ENCODE results near the gene LIN7C.
A peak's percentile ranks its signal among the peaks of the same experiment; 100 is the strongest.
"Not testable (repeated sequence)": the region's sequence is repeated elsewhere in the genome, so short reads cannot be mapped to it uniquely, and the experiment has no call there.

LIN7C gene

DNA sequence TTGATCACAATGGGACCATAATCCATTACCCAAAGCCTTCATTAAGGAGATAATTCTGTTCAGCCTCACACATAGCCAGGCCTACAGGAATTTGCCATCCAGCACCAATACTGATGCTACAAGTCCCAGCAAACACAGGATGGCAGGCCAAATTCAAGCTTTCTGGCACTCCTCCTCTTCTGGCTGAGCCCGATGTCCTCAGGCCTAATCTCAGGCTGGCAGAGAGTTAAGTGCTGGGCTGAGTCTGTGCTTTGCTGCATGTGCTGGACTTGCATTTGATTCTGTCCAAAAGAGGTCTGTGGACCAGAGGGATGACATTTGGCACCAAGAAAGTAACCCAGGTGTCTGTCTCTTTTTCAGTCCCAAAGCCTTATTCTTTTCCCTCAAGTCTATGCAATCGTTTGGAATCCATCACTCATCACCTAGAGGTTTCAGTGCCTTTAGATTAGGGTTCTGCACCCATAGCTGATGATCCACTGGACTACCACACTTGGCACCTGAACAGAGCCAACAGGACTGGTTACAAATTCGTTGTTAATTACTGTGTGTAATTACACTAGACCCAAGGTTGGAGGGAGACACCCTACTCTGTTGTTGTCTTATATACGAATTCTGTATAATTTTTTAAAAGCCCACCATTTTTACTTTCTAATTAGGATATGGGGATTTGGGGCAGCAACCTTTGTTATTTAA lies 19.4 kb upstream of the LIN7C start:
- no peaks in the 10 kb centered on the region for H3K27me3 Mint-ChIP-seq
- no peak for DNase-seq (ENCODE audit: low spot score in 2 of 2)
- no peak overlapping the region for H3K4me3 Mint-ChIP-seq
- no peak for ATAC-seq (replicated peaks; ENCODE audit: extremely low read depth, poor library complexity, severe bottlenecking)
- no peak overlapping the region for H3K27ac Mint-ChIP-seq (ENCODE audit: low read depth)
- H3K4me1 Mint-ChIP-seq, result no peaks in the 10 kb centered on the region
- H3K36me3 Mint-ChIP-seq (ENCODE audit: insufficient read depth), result no peaks in the 10 kb centered on the region
- H3K9me3 Mint-ChIP-seq, result no peaks in the 10 kb centered on the region

DNA sequence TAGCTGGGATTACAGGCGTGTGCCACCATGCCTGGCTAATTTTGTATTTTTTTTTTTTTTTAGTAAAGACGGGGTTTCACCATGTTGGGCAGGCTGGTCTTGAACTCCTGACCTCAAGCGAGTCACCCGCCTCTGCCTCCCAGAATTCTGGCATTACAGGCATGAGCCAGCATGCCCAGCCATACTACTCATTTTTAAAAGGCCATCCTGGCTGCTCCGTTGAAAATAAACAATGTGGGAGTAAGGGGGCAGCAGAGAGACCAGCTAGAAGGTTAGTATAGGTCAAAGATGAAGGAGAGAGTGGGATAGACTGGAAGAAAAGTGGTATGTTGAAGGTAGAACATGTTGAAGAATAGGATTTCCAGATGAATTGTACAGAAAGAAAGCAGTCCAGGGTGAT lies 17.6 kb upstream of the LIN7C start:
- DNase-seq (ENCODE audit: low spot score in 2 of 2) (no peak), ATAC-seq (replicated peaks; ENCODE audit: extremely low read depth, poor library complexity, severe bottlenecking) (no peak)
- H3K4me3 Mint-ChIP-seq, result no peak overlapping the region
- H3K4me1 Mint-ChIP-seq, result no peaks in the 10 kb centered on the region
- H3K27me3 Mint-ChIP-seq, result peaks cover under 1% of the 10 kb centered on the region
- no peaks in the 10 kb centered on the region for H3K36me3 Mint-ChIP-seq (ENCODE audit: insufficient read depth)
- H3K27ac Mint-ChIP-seq (ENCODE audit: low read depth), result no peak overlapping the region
- H3K9me3 Mint-ChIP-seq, result no peaks in the 10 kb centered on the region

DNA sequence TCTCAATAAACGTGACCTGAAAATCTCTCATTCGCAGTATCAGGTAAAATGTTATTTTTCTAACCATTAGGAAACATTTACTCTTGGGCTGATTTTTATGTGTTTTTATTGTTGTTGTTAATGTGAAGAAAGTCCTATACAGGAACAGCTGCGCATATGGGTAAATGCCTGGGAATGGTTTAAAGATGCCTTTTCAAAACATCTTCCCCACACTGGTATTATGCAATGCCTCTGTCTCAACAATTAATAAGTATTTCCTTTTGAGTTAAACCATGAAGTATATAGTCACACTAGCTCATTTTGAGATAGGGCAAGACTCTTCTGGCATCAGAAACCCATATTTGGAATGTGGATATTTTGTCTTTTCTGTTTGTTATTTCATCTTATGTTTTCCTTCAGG lies 13.7 kb upstream of the LIN7C start:
- Mint-ChIP-seq H3K4me1 (no peaks in the 10 kb centered on the region), H3K9me3 (no peaks in the 10 kb centered on the region), H3K27me3 (peaks cover 17% of the 10 kb centered on the region), H3K27ac (ENCODE audit: low read depth) (no peak overlapping the region), H3K4me3 (no peak overlapping the region), H3K36me3 (ENCODE audit: insufficient read depth) (no peaks in the 10 kb centered on the region)
- DNase-seq (ENCODE audit: low spot score in 2 of 2) (no peak), ATAC-seq (replicated peaks; ENCODE audit: extremely low read depth, poor library complexity, severe bottlenecking) (no peak)

DNA sequence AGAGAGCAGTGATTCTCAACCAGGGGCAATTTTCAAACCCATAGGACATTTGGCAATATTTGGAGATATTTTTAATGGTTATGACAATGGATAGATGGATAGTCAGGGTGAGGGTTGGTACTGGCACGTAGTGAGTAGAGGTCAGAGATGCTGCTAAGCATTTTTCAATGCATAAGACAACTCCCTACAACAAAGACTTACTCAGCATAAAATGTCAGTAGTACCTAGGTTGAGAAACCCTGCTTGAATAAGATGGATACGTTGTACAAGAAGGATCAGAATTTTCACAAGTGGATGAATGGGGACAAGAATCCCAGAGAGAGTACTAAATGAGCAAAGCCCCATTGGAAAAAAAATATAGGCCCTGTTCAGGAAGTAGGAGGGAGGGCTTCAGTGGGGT lies 11.9 kb upstream of the LIN7C start:
- no peak overlapping the region for H3K27ac Mint-ChIP-seq (ENCODE audit: low read depth)
- H3K27me3 Mint-ChIP-seq, result peaks cover 17% of the 10 kb centered on the region

DNA sequence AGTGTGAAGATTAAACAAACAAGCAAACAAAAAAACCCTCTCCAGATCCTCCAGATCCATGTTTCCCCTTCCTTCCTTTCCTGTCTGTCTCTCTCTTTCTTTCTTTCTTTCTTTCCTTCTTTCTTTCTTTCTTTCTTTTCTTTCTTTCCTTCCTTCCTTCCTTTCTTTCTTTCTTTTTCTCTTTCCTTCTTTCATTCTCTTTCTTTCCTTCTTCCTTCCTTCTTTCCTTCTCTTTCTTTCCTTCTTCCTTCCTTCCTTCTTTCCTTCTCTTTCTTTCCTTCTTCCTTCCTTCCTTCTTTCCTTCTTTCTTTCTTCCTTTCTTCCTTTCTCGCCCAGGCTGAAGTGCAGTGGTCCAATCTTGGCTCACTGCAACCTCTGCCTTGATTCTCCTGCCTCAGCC lies 10.9 kb upstream of the LIN7C start:
- not testable (repeated sequence) for DNase-seq (ENCODE audit: low spot score in 2 of 2); H3K4me3 Mint-ChIP-seq; H3K36me3 Mint-ChIP-seq (ENCODE audit: insufficient read depth); H3K9me3 Mint-ChIP-seq; ATAC-seq (replicated peaks; ENCODE audit: extremely low read depth, poor library complexity, severe bottlenecking); H3K27ac Mint-ChIP-seq (ENCODE audit: low read depth); H3K4me1 Mint-ChIP-seq
- peaks cover 17% of the 10 kb centered on the region for H3K27me3 Mint-ChIP-seq

More for the DNA sequence above, 11.9 kb upstream of the LIN7C start:
- Mint-ChIP-seq H3K4me1 (no peaks in the 10 kb centered on the region), H3K9me3 (no peaks in the 10 kb centered on the region), H3K4me3 (no peak overlapping the region), H3K36me3 (ENCODE audit: insufficient read depth) (no peaks in the 10 kb centered on the region)
- DNase-seq (ENCODE audit: low spot score in 2 of 2), result no peak
- ATAC-seq (replicated peaks; ENCODE audit: extremely low read depth, poor library complexity, severe bottlenecking), result no peak

DNA sequence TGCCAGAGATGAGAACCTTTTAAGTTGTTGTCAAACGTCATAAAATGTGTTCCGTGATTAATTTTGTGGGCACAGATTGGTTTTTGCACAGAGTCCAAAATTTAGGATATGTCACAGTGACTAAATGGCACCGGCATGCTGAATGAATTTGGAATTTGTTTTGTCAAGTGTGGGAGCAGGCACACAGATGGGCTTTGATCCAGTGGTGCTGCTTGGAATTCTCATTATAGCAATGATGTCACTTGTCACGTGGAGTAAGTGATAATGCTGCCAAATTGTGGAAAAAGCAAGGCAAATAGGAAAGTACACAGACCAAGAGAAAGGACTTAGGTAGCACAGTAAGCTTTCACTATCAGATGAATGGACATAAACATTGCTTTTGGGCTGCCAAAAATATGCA lies 8.0 kb upstream of the LIN7C start:
- no peak for DNase-seq (ENCODE audit: low spot score in 2 of 2)
- no peaks in the 10 kb centered on the region for H3K36me3 Mint-ChIP-seq (ENCODE audit: insufficient read depth)
- no peaks in the 10 kb centered on the region for H3K4me1 Mint-ChIP-seq
- H3K4me3 Mint-ChIP-seq, result no peak overlapping the region
- H3K27me3 Mint-ChIP-seq, result peaks cover 17% of the 10 kb centered on the region
- no peaks in the 10 kb centered on the region for H3K9me3 Mint-ChIP-seq
- ATAC-seq (replicated peaks; ENCODE audit: extremely low read depth, poor library complexity, severe bottlenecking), result no peak
- no peak overlapping the region for H3K27ac Mint-ChIP-seq (ENCODE audit: low read depth)

DNA sequence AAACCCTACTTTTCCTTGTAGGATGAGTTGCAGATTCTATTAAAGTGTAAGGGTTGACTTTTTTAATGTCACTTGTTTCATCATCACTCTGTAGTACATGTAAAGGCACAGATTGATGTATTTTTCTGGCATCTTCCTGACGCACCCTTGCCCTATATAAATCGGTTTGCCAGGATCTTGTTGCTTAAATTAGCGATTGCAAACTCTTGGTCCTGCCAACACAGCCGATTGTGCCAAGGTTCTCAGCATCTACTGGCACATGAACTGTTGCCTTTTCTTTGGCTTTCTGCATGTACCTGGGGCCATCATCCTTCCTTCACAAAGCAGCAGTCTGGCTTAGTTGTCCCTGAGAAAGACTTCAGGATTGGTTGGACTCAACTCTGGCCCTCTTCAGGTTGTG lies 7.5 kb upstream of the LIN7C start:
- Mint-ChIP-seq H3K27me3 (peaks cover 15% of the 10 kb centered on the region), H3K4me3 (no peak overlapping the region), H3K36me3 (ENCODE audit: insufficient read depth) (peaks cover 2% of the 10 kb centered on the region), H3K4me1 (no peaks in the 10 kb centered on the region), H3K9me3 (no peaks in the 10 kb centered on the region), H3K27ac (ENCODE audit: low read depth) (no peak overlapping the region)
- no peak for ATAC-seq (replicated peaks; ENCODE audit: extremely low read depth, poor library complexity, severe bottlenecking)
- DNase-seq (ENCODE audit: low spot score in 2 of 2), result no peak

DNA sequence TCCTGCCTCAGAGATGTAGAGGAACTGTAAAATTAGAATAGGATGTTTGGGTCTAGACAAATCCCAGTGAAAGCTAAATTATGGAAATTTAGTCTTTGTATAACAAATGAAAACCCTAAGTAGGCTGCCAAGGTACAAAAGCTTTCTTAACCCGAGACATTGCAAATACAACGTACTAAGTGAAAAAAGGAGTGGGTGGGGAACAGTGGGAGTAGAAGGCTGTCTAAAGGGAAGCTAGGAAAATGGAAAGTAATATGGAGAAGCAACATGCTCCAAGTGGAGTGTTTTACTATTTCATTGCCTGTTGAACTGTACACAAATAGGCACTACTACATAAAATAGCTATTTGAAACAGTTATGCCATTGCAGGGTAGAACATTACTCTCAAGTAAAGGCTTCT lies 6.8 kb upstream of the LIN7C start:
- Mint-ChIP-seq H3K27ac (ENCODE audit: low read depth) (no peak overlapping the region), H3K27me3 (peaks cover 8% of the 10 kb centered on the region), H3K9me3 (peaks cover under 1% of the 10 kb centered on the region), H3K4me3 (no peak overlapping the region), H3K36me3 (ENCODE audit: insufficient read depth) (peaks cover 2% of the 10 kb centered on the region), H3K4me1 (peaks cover 4% of the 10 kb centered on the region)
- ATAC-seq (replicated peaks; ENCODE audit: extremely low read depth, poor library complexity, severe bottlenecking), result no peak
- DNase-seq (ENCODE audit: low spot score in 2 of 2), result no peak

DNA sequence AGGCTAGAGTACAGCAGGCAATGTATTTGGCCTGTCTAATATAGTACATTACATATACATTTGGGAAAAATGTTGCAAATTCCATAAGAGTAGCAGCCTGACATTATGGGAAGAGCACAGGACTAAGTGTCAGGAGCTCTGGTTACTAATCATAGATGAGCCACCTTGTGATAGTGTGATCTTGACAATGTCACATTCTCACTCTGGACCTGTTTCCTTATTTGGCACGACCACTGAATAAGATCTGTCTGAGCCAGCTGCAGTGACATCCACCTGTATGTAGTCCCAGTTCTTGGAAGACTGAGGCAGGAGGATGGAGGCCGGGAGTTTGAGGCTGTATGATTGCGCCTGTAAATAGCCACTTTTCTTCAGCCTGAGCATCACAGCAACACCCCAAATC lies 5.7 kb upstream of the LIN7C start:
- Mint-ChIP-seq H3K9me3 (peaks cover 5% of the 10 kb centered on the region), H3K4me3 (no peak overlapping the region), H3K36me3 (ENCODE audit: insufficient read depth) (peaks cover 10% of the 10 kb centered on the region), H3K27ac (ENCODE audit: low read depth) (no peak overlapping the region), H3K27me3 (no peaks in the 10 kb centered on the region), H3K4me1 (peaks cover 15% of the 10 kb centered on the region)
- ATAC-seq (replicated peaks; ENCODE audit: extremely low read depth, poor library complexity, severe bottlenecking) (no peak), DNase-seq (ENCODE audit: low spot score in 2 of 2) (no peak)

DNA sequence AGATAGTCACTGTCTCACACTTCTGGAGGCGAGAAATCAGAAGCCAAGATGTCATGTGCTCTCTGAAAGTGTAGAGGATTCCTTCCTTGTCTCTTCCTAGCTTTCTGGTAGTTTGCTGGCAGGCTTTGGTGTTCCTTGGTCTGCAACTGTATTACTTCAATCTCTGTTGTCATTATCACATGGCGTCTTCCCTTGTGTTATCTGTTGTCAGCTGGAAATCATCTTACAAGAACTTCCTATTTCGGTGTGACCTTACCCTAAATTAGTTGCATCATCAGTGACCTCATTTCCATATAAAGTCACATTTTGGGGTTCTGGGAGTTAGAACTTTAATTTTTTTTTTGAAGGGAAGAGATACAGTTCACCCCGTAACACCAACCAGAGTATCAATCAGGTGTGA lies 3.3 kb upstream of the LIN7C start:
- no peak overlapping the region for H3K27ac Mint-ChIP-seq (ENCODE audit: low read depth)
- H3K27me3 Mint-ChIP-seq, result no peaks in the 10 kb centered on the region

DNA sequence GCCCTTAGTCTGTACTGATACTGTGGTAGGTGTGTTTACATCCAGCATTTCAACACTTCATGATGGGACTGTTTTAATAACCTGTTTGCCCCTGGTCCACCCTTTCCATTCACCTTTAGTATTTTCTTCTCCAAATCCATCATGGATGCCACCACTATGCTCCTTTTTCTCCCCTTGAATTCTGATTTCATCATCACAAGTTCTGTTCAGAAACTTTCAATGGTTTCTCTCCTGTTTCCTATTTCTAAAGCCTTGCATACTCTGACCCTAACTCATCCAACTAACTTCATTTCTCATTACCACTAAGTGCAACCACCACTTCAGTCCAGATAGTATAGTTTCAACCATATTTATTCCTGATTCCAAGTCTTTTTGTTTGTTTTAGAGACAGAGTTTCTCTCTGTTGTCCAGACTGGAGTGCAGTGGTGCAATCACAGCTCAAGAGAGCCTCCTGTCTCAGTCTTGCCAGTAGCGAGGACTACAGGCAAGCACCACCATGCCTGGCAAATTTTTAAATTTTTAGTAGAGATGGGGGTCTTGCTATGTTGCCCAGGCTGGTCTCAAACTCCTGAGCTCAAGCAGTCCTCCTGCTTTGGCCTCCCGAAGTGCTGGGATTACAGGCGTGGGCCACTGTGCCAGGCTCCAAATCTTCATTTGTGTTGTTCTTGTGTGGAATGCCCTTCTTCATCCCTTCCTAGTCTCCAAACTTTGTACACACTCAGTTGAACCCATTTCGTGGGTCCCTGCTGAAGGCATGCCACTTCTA lies 1.2 kb upstream of the LIN7C start:
- ATAC-seq (replicated peaks; ENCODE audit: extremely low read depth, poor library complexity, severe bottlenecking), result no peak
- H3K4me3 Mint-ChIP-seq, result peak overlapping the region; percentile 89
- no peaks in the 10 kb centered on the region for H3K27me3 Mint-ChIP-seq
- peaks cover 26% of the 10 kb centered on the region for H3K36me3 Mint-ChIP-seq (ENCODE audit: insufficient read depth)
- H3K4me1 Mint-ChIP-seq, result peaks cover 33% of the 10 kb centered on the region
- DNase-seq (ENCODE audit: low spot score in 2 of 2), result no peak
- peaks cover 5% of the 10 kb centered on the region for H3K9me3 Mint-ChIP-seq
- H3K27ac Mint-ChIP-seq (ENCODE audit: low read depth), result peak overlapping the region; percentile 93

More for the DNA sequence above, 3.3 kb upstream of the LIN7C start:
- H3K36me3 Mint-ChIP-seq (ENCODE audit: insufficient read depth), result peaks cover 25% of the 10 kb centered on the region
- DNase-seq (ENCODE audit: low spot score in 2 of 2) (no peak), ATAC-seq (replicated peaks; ENCODE audit: extremely low read depth, poor library complexity, severe bottlenecking) (no peak)
- peaks cover 5% of the 10 kb centered on the region for H3K9me3 Mint-ChIP-seq
- no peak overlapping the region for H3K4me3 Mint-ChIP-seq
- H3K4me1 Mint-ChIP-seq, result peaks cover 25% of the 10 kb centered on the region

DNA sequence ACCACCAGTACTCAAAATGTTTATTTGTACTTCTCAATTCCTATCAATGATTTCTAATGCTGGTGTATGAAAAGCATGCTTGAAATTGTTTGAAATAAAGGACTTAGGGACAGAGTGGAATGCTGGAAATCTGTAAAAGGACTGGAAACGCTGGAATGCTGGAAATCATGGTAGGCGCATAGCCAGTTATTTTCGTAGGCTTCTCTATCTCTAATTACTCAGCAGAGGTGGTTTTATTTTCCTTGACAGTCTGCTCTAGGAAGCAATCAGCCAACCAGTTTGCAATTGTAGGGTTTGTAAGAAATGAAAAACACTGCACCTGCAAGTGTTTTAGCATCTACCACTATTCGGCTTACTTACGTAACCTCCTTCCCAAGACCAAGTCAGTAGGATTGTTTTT lies 788 bp downstream of the LIN7C start:
- ATAC-seq (replicated peaks; ENCODE audit: extremely low read depth, poor library complexity, severe bottlenecking), result peak; percentile 1
- H3K4me1 Mint-ChIP-seq, result peaks cover 40% of the 10 kb centered on the region
- peaks cover 33% of the 10 kb centered on the region for H3K36me3 Mint-ChIP-seq (ENCODE audit: insufficient read depth)
- no peak for DNase-seq (ENCODE audit: low spot score in 2 of 2)
- peak overlapping the region; percentile 93 for H3K27ac Mint-ChIP-seq (ENCODE audit: low read depth)
- peak overlapping the region; percentile 89 for H3K4me3 Mint-ChIP-seq
- H3K27me3 Mint-ChIP-seq, result no peaks in the 10 kb centered on the region
- H3K9me3 Mint-ChIP-seq, result peaks cover 5% of the 10 kb centered on the region

DNA sequence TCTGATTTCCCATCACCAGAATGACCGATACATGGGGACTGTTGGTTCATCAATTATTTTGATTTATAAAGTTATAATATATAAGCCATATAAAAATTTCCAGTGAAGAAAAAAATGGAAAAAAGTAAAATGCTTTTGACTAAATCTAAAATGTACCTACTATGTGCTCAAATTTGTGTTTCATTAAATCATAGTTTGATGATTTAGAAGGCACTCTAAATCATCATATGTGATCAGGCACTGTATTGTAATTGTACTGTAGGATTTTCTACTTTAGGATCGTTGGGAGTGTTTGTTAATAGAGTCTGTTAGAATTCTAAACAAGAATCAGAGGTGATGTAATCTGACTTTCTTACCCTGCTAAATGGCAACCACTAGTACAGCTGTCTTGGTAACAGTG lies 2.4 kb downstream of the LIN7C start:
- DNase-seq (ENCODE audit: low spot score in 2 of 2), result no peak
- Mint-ChIP-seq H3K36me3 (ENCODE audit: insufficient read depth) (peaks cover 44% of the 10 kb centered on the region), H3K27ac (ENCODE audit: low read depth) (no peak overlapping the region), H3K27me3 (no peaks in the 10 kb centered on the region), H3K4me1 (peaks cover 40% of the 10 kb centered on the region), H3K9me3 (peaks cover 5% of the 10 kb centered on the region), H3K4me3 (no peak overlapping the region)
- no peak for ATAC-seq (replicated peaks; ENCODE audit: extremely low read depth, poor library complexity, severe bottlenecking)
